ENCODE measurements around the gene NOS3. TPM values are rescaled to one million over a fixed set of nuclear protein-coding genes. Genes with fewer than 3 reads are reported as not detected.
"Not testable (repeated sequence)": the region's sequence is repeated elsewhere in the genome, so short reads cannot be mapped to it uniquely, and the experiment has no call there.

The NOS3 gene
- total and polyA plus RNA-seq, 2 donors (not counting 3 experiments of a cell fraction or from before 2014, with no cell fraction given): 82.8 to 95.1 TPM

DNA sequence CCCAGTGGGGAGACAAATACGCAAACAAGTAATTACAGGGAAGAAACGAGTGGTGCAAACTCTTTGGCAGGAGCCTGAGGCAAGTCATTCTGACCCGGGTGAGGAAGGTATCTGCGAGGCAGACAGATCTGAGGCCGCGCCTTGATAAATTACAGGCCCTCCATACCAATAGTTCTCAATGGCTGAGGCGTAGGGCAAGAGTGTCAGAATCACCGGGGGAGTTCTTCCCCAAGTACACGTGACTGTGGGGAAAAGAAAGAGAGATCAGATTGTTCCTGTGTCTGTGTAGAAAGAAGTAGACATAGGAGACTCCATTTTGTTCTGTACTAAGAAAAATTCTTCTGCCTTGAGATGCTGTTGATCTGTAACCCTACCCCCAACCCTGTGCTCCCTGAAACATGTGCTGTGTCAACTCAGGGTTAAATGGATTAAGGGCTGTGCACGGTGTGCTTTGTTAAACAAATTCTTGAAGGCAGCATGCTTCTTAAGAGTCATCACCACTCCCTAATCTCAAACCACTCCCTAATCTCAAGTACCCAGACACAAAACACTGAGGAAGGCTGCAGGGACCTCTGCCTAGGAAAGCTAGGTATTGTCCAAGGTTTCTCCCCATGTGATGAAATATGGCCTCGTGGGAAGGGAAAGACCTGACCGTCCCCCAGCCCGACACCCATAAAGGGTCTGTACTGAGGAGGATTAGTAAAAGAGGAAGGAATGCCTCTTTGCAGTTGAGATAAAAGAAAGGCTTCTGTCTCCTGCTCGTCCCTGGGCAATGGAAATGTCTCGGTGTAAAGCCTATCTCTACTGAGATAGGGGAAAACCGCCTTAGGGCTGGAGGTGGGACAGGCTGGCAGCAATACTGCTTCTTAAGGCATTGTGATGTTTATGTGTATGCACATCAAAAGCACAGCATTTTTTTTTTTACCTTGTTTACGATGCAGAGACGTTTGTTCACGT lies 36.2 kb downstream of the NOS3 start:
- H3K9me1 ChIP-seq (replicated peaks; ENCODE audit: control insufficient read depth, extremely low read depth, insufficient read depth, low read length); H3K36me3 ChIP-seq (ENCODE audit: control insufficient read depth in 2 of 2, extremely low read depth in 1 of 2, insufficient read depth in 2 of 2, low read length in 2 of 2); H3K9me3 ChIP-seq (replicated peaks; ENCODE audit: control insufficient read depth, insufficient read depth, low read length); POLR2A ChIA-PET; H2AFZ ChIP-seq (ENCODE audit: low read depth, low read length); H3K27ac ChIP-seq (ENCODE audit: insufficient read depth, low read depth, low read length); FAIRE-seq; H3K27me3 ChIP-seq (ENCODE audit: control insufficient read depth in 2 of 2, insufficient read depth in 2 of 2, low read length in 2 of 2); H4K20me1 ChIP-seq (replicated peaks; ENCODE audit: control insufficient read depth, extremely low read depth, insufficient read depth, low read length); H3K4me2 ChIP-seq (ENCODE audit: insufficient read depth, low read length); DNase-seq (ENCODE audit: low read depth, low spot score); H3K4me3 ChIP-seq (replicated peaks in 1 of 3; ENCODE audit: insufficient read depth in 1 of 3, low read depth in 1 of 3, low read length in 3 of 3); BruUV-seq (replicated peaks); H3K79me2 ChIP-seq (ENCODE audit: control insufficient read depth, insufficient read depth, low read length); dilution Hi-C loops (cut with MboI; ENCODE audit: extremely low pct_ligation_motif_present, low sequenced_read_pairs); H3K9ac ChIP-seq (replicated peaks; ENCODE audit: extremely low read depth, insufficient read depth, low read length); intact Hi-C loops (cut with micrococcal nuclease): not testable (repeated sequence)
- peaks cover 13% of the 10 kb centered on the region for H3K4me1 ChIP-seq (ENCODE audit: control insufficient read depth, extremely low read depth, insufficient read depth, low read length)
- CTCF ChIA-PET: interaction anchor here (1.1 to 2.1 kb wide), 7 partner anchors 8 to 97 kb away, joined by 5 to 24 read pairs (median 7); no protein-coding TSS in a partner anchor

DNA sequence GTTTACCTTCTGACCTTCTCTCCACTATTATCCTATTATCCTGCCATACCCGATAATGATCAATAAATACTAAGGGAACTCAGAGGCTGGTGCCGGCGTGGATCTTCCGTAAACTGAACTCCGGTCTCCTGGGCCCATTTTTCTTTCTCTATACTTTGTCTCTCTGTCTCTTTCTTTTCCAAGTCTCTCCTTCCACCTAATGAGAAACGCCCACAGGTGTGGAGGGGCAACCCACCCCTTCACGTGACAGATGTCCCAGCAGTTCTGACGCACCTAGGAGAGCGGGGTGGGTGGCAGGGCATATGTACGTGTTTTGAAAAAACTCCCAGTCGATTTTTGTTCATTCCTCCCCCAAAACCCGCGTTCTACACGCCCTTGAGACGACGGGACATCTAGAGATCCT lies 36.9 kb downstream of the NOS3 start:
- dilution Hi-C loops (cut with MboI; ENCODE audit: extremely low pct_ligation_motif_present, low sequenced_read_pairs); H3K79me2 ChIP-seq (ENCODE audit: control insufficient read depth, insufficient read depth, low read length); H3K9me3 ChIP-seq (replicated peaks; ENCODE audit: control insufficient read depth, insufficient read depth, low read length); BruUV-seq (replicated peaks); H3K9me1 ChIP-seq (replicated peaks; ENCODE audit: control insufficient read depth, extremely low read depth, insufficient read depth, low read length); FAIRE-seq; POLR2A ChIA-PET; H3K36me3 ChIP-seq (ENCODE audit: control insufficient read depth in 2 of 2, extremely low read depth in 1 of 2, insufficient read depth in 2 of 2, low read length in 2 of 2); DNase-seq (ENCODE audit: low read depth, low spot score); H3K27me3 ChIP-seq (ENCODE audit: control insufficient read depth in 2 of 2, insufficient read depth in 2 of 2, low read length in 2 of 2); H4K20me1 ChIP-seq (replicated peaks; ENCODE audit: control insufficient read depth, extremely low read depth, insufficient read depth, low read length): not testable (repeated sequence)
- H3K27ac ChIP-seq (ENCODE audit: insufficient read depth, low read depth, low read length): peak overlapping the region; percentile 14
- intact Hi-C loops (cut with micrococcal nuclease): loop anchor here (1.0 kb wide), 7 partner anchors 12 to 145 kb away; partner anchors contain the start of gene FASTK
- peak overlapping the region; percentile 51 for H3K9ac ChIP-seq (replicated peaks; ENCODE audit: extremely low read depth, insufficient read depth, low read length)
- H3K4me2 ChIP-seq (ENCODE audit: insufficient read depth, low read length): peak overlapping the region; percentile 32
- peak overlapping the region in 2 of 3 experiments; percentile 35 to 83 for H3K4me3 ChIP-seq (replicated peaks in 1 of 3; ENCODE audit: insufficient read depth in 1 of 3, low read depth in 1 of 3, low read length in 3 of 3)
- CTCF ChIA-PET: interaction anchor here (0.6 to 2.1 kb wide), 16 partner anchors 9 to 206 kb away, joined by 3 to 24 read pairs (median 5); partner anchors contain the start of gene CDK5
- H3K4me1 ChIP-seq (ENCODE audit: control insufficient read depth, extremely low read depth, insufficient read depth, low read length): peaks cover 13% of the 10 kb centered on the region
- H2AFZ ChIP-seq (ENCODE audit: low read depth, low read length): peak overlapping the region; percentile 49
